ENCODE data around the gene ODAD3.

- no peak for TF ChIP-seq CTCF (IDR thresholded peaks at IDR 0.05; ENCODE audit: insufficient read depth, low read depth, low read length)
- no peak for TF ChIP-seq EZH2 (IDR thresholded peaks at IDR 0.05; ENCODE audit: insufficient read depth, low read length)
These were observed 17.1 kb upstream of the ODAD3 start for GRCh38 chr19:11451871-11452619.
